GM21423 (cell line): ENCODE results near the gene AP1S2.

Experiments
- ATAC-seq: cut with Tn5 transposase; IDR thresholded peaks from one replicate; pipeline ENCODE4 v1.9.1; 2021; ENCODE audit warnings: mild to moderate bottlenecking, moderate library complexity; ENCODE audit not compliant: unreplicated experiment

Gene AP1S2

GRCh38 chrX:15813416-15813815, 41.2 kb downstream of the AP1S2 start:
- no peak for ATAC-seq

- no peak for ATAC-seq
Observed at GRCh38 chrX:15812192-15812938, 42.2 kb downstream of the AP1S2 start.

- no peak for ATAC-seq
Observed at GRCh38 chrX:15808254-15808653, 46.4 kb downstream of the AP1S2 start.

- ATAC-seq = no peak
Observed at GRCh38 chrX:15804563-15804962, 50.0 kb downstream of the AP1S2 start.

- ATAC-seq = no peak
Observed at GRCh38 chrX:15797707-15798106, 56.9 kb downstream of the AP1S2 start.

- ATAC-seq = peak; percentile 30
Observed at GRCh38 chrX:15790769-15791290, 63.8 kb downstream of the AP1S2 start.

- peak; percentile 91 for ATAC-seq
Observed at GRCh38 chrX:15789979-15790768, 64.4 kb downstream of the AP1S2 start, which contains the start of gene ZRSR2. Gene ZRSR2 (plus strand): TSS chrX:15790484. CDS start chrX:15790496, 12 bp downstream.

- ATAC-seq = no peak
Observed at GRCh38 chrX:15786915-15787314, 67.7 kb downstream of the AP1S2 start.

GRCh38 chrX:15785176-15785750, 69.3 kb downstream of the AP1S2 start:
- no peak for ATAC-seq

- ATAC-seq = peak; percentile 87
Observed at GRCh38 chrX:15781961-15782699, 72.5 kb downstream of the AP1S2 start.
